ENCODE results near the gene NRCAM. TPM values are rescaled to one million over a fixed set of nuclear protein-coding genes. Genes with fewer than 3 reads are reported as not detected.

The NRCAM gene
- total and polyA plus RNA-seq, 2 of the 8 experiments (the other 6 are each of a cell fraction or from before 2014, with no cell fraction given) = 2.7 to 3.8 TPM

GRCh38 chr7:108234281-108234680, 222.0 kb downstream of the NRCAM start:
- no peak overlapping the region for H3K4me2 ChIP-seq (ENCODE audit: insufficient read depth in 1 of 2, low read depth in 2 of 2, low read length in 2 of 2)
- H3K27me3 ChIP-seq (replicated peaks in 1 of 4; ENCODE audit: control insufficient read depth in 3 of 4, extremely low read depth in 1 of 4, insufficient read depth in 3 of 4, low read length in 3 of 4) = no peaks in the 10 kb centered on the region
- H3K36me3 ChIP-seq (ENCODE audit: control insufficient read depth in 2 of 4, insufficient read depth in 4 of 4, low read length in 3 of 4) = no peaks in the 10 kb centered on the region
- no peak overlapping the region for H3K9ac ChIP-seq (replicated peaks in 1 of 4; ENCODE audit: extremely low read depth in 1 of 4, low read depth in 3 of 4, low read length in 3 of 4)
- no peaks in the 10 kb centered on the region for H3K79me1 ChIP-seq (ENCODE audit: low read depth, low read length)
- no peak overlapping the region for H4K8ac ChIP-seq (ENCODE audit: extremely low read depth, insufficient read depth, low read length)
- no peak overlapping the region for H2BK120ac ChIP-seq (replicated peaks; ENCODE audit: low read depth, low read length)
- ChIA-PET POLR2A (ENCODE audit: partially characterized antibody) (no interaction called here), CTCF (ENCODE audit: partially characterized antibody) (no interaction called here)
- WGBS, 2 experiments (ENCODE audit: extremely low coverage in 1 of 2, insufficient coverage in 1 of 2, insufficient read length in 1 of 2, insufficient replicate concordance in 2 of 2, low coverage in 1 of 2, low lambda C conversion rate in 2 of 2, missing lambda C conversion rate in 1 of 2) = 93% methylated on average over 2 of the region's 2 CpGs; no CpG with 5 or more reads in 1 of the 2 experiments
- H4K91ac ChIP-seq (replicated peaks; ENCODE audit: insufficient read length, low read length) = no peak overlapping the region
- H2BK20ac ChIP-seq (ENCODE audit: low read length) = no peak overlapping the region
- H3K23ac ChIP-seq (ENCODE audit: insufficient read length) = no peak overlapping the region
- peaks cover 0 to 14% (median 11%) of the 10 kb centered on the region in 4 experiments; a peak in 5 of 7 replicates for H3K4me1 ChIP-seq (replicated peaks in 1 of 4; ENCODE audit: control insufficient read depth in 3 of 4, insufficient read depth in 4 of 4, low read length in 3 of 4)
- no peak overlapping the region for H3K14ac ChIP-seq (ENCODE audit: insufficient read length)
- no peaks in the 10 kb centered on the region for H3K9me3 ChIP-seq (ENCODE audit: insufficient read depth in 2 of 2, low read depth in 1 of 2, low read length in 1 of 2)
- no peak overlapping the region for H3K56ac ChIP-seq (replicated peaks; ENCODE audit: insufficient read length, low read depth, low read length)
- DNase-seq (ENCODE audit: low read depth in 1 of 2, low spot score in 2 of 2) (no peak), FAIRE-seq (no peak)
- no peak overlapping the region for H2BK12ac ChIP-seq (ENCODE audit: low read depth, low read length)
- no peak overlapping the region for H3K4ac ChIP-seq (replicated peaks; ENCODE audit: insufficient read length, low read depth, low read length)
- no peaks in the 10 kb centered on the region for H3K79me2 ChIP-seq (ENCODE audit: control insufficient read depth in 1 of 2, insufficient read depth in 2 of 2, low read length in 2 of 2)
- H3K27ac ChIP-seq (ENCODE audit: low read depth, low read length) = no peak overlapping the region
- no peak overlapping the region for H2BK15ac ChIP-seq (ENCODE audit: low read length)
- no peaks in the 10 kb centered on the region for H3K23me2 ChIP-seq (ENCODE audit: low read depth, low read length)
- no peak overlapping the region for H4K5ac ChIP-seq (ENCODE audit: insufficient read length, low read depth, low read length)
- H3K18ac ChIP-seq (ENCODE audit: extremely low read depth, low read length) = no peak overlapping the region
- H2AK5ac ChIP-seq (ENCODE audit: low read depth, low read length) = no peak overlapping the region
- H2BK5ac ChIP-seq (ENCODE audit: low read depth, low read length) = no peak overlapping the region
- no peak overlapping the region for H3K4me3 ChIP-seq (ENCODE audit: extremely low read depth in 1 of 4, insufficient read depth in 2 of 4, low read depth in 3 of 4, low read length in 4 of 4)
- H4K20me1 ChIP-seq (replicated peaks in 1 of 2; ENCODE audit: control insufficient read depth in 1 of 2, insufficient read depth in 2 of 2, low read length in 2 of 2) = no peaks in the 10 kb centered on the region
- no peak overlapping the region for H2AFZ ChIP-seq (ENCODE audit: low read length)
- TF ChIP-seq EZH2 (IDR thresholded peaks at IDR 0.05; ENCODE audit: low read depth, low read length, severe bottlenecking) (no peak), BRCA1 (IDR thresholded peaks at IDR 0.05; ENCODE audit: low read depth, low read length) (no peak), RFX5 (IDR thresholded peaks at IDR 0.05; ENCODE audit: borderline replicate concordance, low read depth, low read length) (no peak)

Measured in H1 (cell line).